ENCODE data around the gene TSPEAR.

Gene TSPEAR

DNA sequence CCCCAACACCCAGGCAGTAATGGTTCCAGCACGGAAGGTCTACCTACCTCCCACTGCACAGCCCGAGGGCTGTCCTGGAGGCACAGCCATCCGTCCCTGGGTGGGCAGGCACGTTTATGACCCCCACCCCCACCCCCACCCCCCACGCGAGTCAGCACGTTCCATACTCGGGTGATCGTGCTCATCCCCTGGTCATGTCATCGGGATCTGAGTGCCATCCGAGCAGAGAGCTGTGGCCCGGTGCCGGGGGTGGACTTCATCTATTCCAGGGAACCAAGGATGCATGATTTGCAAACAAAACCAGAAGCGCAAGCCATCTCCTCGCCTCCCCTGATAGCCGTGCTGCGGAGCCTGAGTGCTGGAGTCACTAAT, 1.1 kb downstream of the TSPEAR start:
- Histone ChIP-seq H2AFZ (ENCODE audit: low read depth, low read length, severe bottlenecking) (no peak overlapping the region), H3K79me2 (ENCODE audit: insufficient read depth, low read length) (no peaks in the 10 kb centered on the region), H3K9ac (ENCODE audit: low read length) (no peak overlapping the region), H3K36me3 (ENCODE audit: low read length) (no peaks in the 10 kb centered on the region), H3K27me3 (ENCODE audit: low read length) (no peaks in the 10 kb centered on the region), H3K9me3 (ENCODE audit: insufficient read depth, low read length) (no peaks in the 10 kb centered on the region), H3K4me3 (ENCODE audit: insufficient read depth, low read length, poor library complexity, severe bottlenecking) (no peak overlapping the region), H3K4me2 (ENCODE audit: low read depth, low read length, poor library complexity, severe bottlenecking) (no peak overlapping the region), H3K27ac (ENCODE audit: low read depth, low read length) (no peak overlapping the region), H3F3A (ENCODE audit: insufficient read depth) (no peaks in the 10 kb centered on the region), H3K9me2 (replicated peaks; ENCODE audit: insufficient read depth, low read length) (no peaks in the 10 kb centered on the region), H4K20me1 (ENCODE audit: low read depth, low read length) (no peaks in the 10 kb centered on the region)
- no peak for TF ChIP-seq CTCF (IDR thresholded peaks at IDR 0.05; ENCODE audit: insufficient read depth, low read length, poor library complexity, severe bottlenecking)

DNA sequence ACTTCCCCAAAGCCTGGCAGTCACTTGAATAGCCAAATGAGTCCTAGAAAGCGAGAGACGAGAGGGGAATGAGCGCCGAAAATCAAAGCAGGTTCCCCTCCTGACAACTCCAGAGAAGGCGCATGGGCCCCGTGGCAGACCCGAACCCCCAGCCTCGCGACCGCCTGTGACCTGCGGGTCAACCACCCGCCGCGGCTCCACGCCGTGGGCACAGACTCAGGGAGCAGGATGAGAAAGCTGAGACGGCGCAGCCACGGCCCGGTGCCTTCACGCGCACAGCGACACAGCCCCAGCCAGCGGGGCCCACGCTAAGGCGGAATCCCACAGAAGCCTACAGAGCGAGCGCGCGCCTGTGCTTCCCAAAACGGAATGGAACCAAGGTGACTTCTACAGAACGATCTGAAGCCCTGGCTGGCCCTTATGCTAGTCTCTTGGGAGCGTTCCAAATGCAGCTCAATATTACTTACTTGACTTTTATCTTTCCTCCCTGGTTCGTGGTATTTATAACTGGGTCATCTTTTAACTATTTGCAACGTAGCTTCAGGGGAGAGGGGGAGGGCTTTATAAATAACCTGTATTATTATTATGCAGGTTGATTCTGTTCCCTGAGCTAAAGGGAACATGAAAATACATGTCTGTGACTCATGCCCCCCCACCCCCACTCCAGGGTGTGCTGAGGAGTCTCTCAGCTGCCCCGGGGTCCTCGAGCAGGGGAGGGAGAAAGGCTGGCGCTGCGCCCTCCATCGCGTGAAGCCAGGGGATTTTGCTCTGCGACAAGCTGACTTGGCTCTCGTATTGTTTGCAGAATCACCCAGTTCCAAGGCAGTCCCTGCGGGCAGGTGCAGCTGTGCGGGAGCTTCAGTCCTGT, 1.7 kb downstream of the TSPEAR start:
- Histone ChIP-seq H3K9me3 (ENCODE audit: insufficient read depth, low read length) (no peaks in the 10 kb centered on the region), H4K20me1 (ENCODE audit: low read depth, low read length) (no peaks in the 10 kb centered on the region), H3K27me3 (ENCODE audit: low read length) (no peaks in the 10 kb centered on the region), H3F3A (ENCODE audit: insufficient read depth) (no peaks in the 10 kb centered on the region), H2AFZ (ENCODE audit: low read depth, low read length, severe bottlenecking) (no peak overlapping the region), H3K9me2 (replicated peaks; ENCODE audit: insufficient read depth, low read length) (no peaks in the 10 kb centered on the region), H3K79me2 (ENCODE audit: insufficient read depth, low read length) (no peaks in the 10 kb centered on the region), H3K36me3 (ENCODE audit: low read length) (no peaks in the 10 kb centered on the region), H3K4me2 (ENCODE audit: low read depth, low read length, poor library complexity, severe bottlenecking) (no peak overlapping the region), H3K27ac (ENCODE audit: low read depth, low read length) (no peak overlapping the region), H3K4me3 (ENCODE audit: insufficient read depth, low read length, poor library complexity, severe bottlenecking) (no peak overlapping the region), H3K9ac (ENCODE audit: low read length) (no peak overlapping the region)
- TF ChIP-seq CTCF (IDR thresholded peaks at IDR 0.05; ENCODE audit: insufficient read depth, low read length, poor library complexity, severe bottlenecking) (no peak), EZH2phosphoT487 (conservative IDR thresholded peaks at IDR 0.05; ENCODE audit: low read length) (no peak)

- Histone ChIP-seq H3K27me3 (ENCODE audit: low read length) (no peaks in the 10 kb centered on the region), H3K4me3 (ENCODE audit: insufficient read depth, low read length, poor library complexity, severe bottlenecking) (no peak overlapping the region), H3K9me3 (ENCODE audit: insufficient read depth, low read length) (no peaks in the 10 kb centered on the region), H3K36me3 (ENCODE audit: low read length) (no peaks in the 10 kb centered on the region), H3F3A (ENCODE audit: insufficient read depth) (no peaks in the 10 kb centered on the region), H2AFZ (ENCODE audit: low read depth, low read length, severe bottlenecking) (no peak overlapping the region), H3K9ac (ENCODE audit: low read length) (no peak overlapping the region), H4K20me1 (ENCODE audit: low read depth, low read length) (no peaks in the 10 kb centered on the region), H3K79me2 (ENCODE audit: insufficient read depth, low read length) (no peaks in the 10 kb centered on the region), H3K27ac (ENCODE audit: low read depth, low read length) (no peak overlapping the region), H3K9me2 (replicated peaks; ENCODE audit: insufficient read depth, low read length) (no peaks in the 10 kb centered on the region), H3K4me2 (ENCODE audit: low read depth, low read length, poor library complexity, severe bottlenecking) (no peak overlapping the region)
- no peak for TF ChIP-seq CTCF (IDR thresholded peaks at IDR 0.05; ENCODE audit: insufficient read depth, low read length, poor library complexity, severe bottlenecking)
- no peak for TF ChIP-seq EZH2phosphoT487 (conservative IDR thresholded peaks at IDR 0.05; ENCODE audit: low read length)
Observed at GRCh38 chr21:44708866-44709425, 2.4 kb downstream of the TSPEAR start.

All from SU-DHL-6 (cell line).